Measurements from ENCODE around the gene MPP1. TPM values are rescaled to one million over a fixed set of nuclear protein-coding genes. Genes with fewer than 3 reads are reported as not detected.

The MPP1 gene
- total and polyA plus RNA-seq, 9 of the 15 experiments (the other 6 are each of a cell fraction or from before 2014, with no cell fraction given) = 227 to 395 (median 283) TPM

DNA sequence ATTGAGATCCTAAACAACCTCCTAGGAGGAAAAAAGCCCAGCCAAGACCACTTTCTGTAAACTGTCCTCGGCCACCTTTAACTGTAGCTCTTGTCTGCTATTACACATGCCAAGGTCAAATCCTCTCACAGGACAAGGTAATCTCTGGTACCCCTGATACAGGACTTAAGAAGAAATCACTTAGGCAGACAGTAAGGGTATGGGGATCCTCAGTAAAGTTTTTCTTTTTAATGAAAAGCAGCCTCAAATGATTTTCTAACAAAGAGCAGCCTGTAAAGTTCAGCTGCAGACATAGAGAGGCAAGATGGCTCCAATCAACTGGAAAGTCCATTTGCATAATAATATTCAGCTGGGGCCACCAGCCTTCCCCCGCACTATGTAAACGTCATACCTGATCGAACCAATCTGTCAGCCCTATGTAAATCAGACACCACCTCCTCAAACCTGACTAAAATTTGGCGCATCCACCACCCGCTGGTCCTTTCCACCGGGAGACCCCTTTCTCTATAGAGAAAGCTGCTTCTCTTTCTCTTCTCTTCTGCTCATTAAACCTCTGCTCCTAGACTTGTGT is 14.6 kb upstream of the MPP1 start:
- Histone ChIP-seq H3K27me3 (ENCODE audit: control insufficient read depth in 2 of 2, insufficient read depth in 2 of 2, low read length in 2 of 2) (no peaks in the 10 kb centered on the region), H4K20me1 (replicated peaks; ENCODE audit: control insufficient read depth, insufficient read depth, low read length) (no peaks in the 10 kb centered on the region), H3K27ac (ENCODE audit: extremely low read depth, low read depth, low read length) (peak overlapping the region; percentile 97), H3K9me3 (replicated peaks; ENCODE audit: control insufficient read depth, insufficient read depth, low read depth, low read length) (no peaks in the 10 kb centered on the region), H3K9me1 (ENCODE audit: control insufficient read depth, insufficient read depth, low read length) (no peaks in the 10 kb centered on the region), H3K36me3 (ENCODE audit: control insufficient read depth, insufficient read depth, low read length) (no peaks in the 10 kb centered on the region), H3K4me1 (replicated peaks in 1 of 2; ENCODE audit: control insufficient read depth in 2 of 2, insufficient read depth in 2 of 2, low read length in 2 of 2) (peaks cover 22 to 37% of the 10 kb centered on the region in 2 experiments; a peak in 4 of 5 replicates), H3K79me2 (ENCODE audit: control insufficient read depth, insufficient read depth, low read length) (peaks cover 9% of the 10 kb centered on the region; the same call in 1 of the 3 replicates), H3K9ac (ENCODE audit: insufficient read depth in 1 of 2, low read depth in 2 of 2, low read length in 2 of 2) (peak overlapping the region; percentile 54 to 77; a peak in 2 of 4 replicates), H3K4me3 (no peak overlapping the region; the same call in 1 of the 2 replicates), H3K4me2 (ENCODE audit: insufficient read depth, low read length) (peak overlapping the region; percentile 85), H2AFZ (ENCODE audit: low read depth, low read length) (peak overlapping the region; percentile 79)
- ATAC-seq (peak; percentile 73), FAIRE-seq (no peak), DNase-seq (ENCODE audit: extremely low read depth in 1 of 4, low spot score in 3 of 4) (peak in 2 of 4 experiments; percentile 44 to 83)
- intact Hi-C loops (cut with micrococcal nuclease) = loop anchor here (2.0 to 5.0 kb wide), 3 partner anchors 17 to 448 kb away; partner anchors contain the start of genes DKC1 and FLNA
- in situ Hi-C loops (cut with MboI) = no loop called here
- 0% methylated on average over 7 of the region's 7 CpGs for WGBS (ENCODE audit: insufficient coverage, low coverage, missing lambda C conversion rate)
- POLR2A ChIA-PET = interaction anchor here (0.8 to 3.5 kb wide), 9 partner anchors 10 to 42 kb away, joined by 3 to 23 read pairs (median 4); partner anchors contain the start of genes MPP1 and SMIM9
- no TSS peak for BruUV-seq (replicated peaks)
- CTCF ChIA-PET (ENCODE audit: low intra/inter-chr PET ratio) = no interaction called here
- TF ChIP-seq SMARCA5 (IDR thresholded peaks at IDR 0.05) (no peak), ZNF766 (CRISPR knock-in tag; conservative IDR thresholded peaks at IDR 0.05) (0 out of 2 replicates have a peak, but pooled peaks have one; percentile 32), RBM34 (IDR thresholded peaks at IDR 0.05; ENCODE audit: borderline replicate concordance, insufficient read depth, low read length) (no peak), U2AF1 (optimal IDR thresholded peaks at IDR 0.05; ENCODE audit: low read depth, low read length) (no peak), MBD2 (IDR thresholded peaks at IDR 0.05; ENCODE audit: borderline replicate concordance, low read depth) (no peak), MEIS2 (IDR thresholded peaks at IDR 0.05; ENCODE audit: partially characterized antibody) (peak; percentile 61), ARID1B (IDR thresholded peaks at IDR 0.05) (0 out of 2 replicates have a peak, but pooled peaks have one; percentile 3), TAF7 (tag; IDR thresholded peaks at IDR 0.05) (no peak), MCM3 (IDR thresholded peaks at IDR 0.05) (no peak)
- TF ChIP-seq, protein P1, sequence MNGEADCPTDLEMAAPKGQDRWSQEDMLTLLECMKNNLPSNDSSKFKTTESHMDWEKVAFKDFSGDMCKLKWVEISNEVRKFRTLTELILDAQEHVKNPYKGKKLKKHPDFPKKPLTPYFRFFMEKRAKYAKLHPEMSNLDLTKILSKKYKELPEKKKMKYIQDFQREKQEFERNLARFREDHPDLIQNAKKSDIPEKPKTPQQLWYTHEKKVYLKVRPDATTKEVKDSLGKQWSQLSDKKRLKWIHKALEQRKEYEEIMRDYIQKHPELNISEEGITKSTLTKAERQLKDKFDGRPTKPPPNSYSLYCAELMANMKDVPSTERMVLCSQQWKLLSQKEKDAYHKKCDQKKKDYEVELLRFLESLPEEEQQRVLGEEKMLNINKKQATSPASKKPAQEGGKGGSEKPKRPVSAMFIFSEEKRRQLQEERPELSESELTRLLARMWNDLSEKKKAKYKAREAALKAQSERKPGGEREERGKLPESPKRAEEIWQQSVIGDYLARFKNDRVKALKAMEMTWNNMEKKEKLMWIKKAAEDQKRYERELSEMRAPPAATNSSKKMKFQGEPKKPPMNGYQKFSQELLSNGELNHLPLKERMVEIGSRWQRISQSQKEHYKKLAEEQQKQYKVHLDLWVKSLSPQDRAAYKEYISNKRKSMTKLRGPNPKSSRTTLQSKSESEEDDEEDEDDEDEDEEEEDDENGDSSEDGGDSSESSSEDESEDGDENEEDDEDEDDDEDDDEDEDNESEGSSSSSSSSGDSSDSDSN (IDR thresholded peaks at IDR 0.05; ENCODE audit: borderline replicate concordance in 1 of 2, low read depth in 2 of 2, low read length in 2 of 2) = no peak
- TF ChIP-seq, protein P2, sequence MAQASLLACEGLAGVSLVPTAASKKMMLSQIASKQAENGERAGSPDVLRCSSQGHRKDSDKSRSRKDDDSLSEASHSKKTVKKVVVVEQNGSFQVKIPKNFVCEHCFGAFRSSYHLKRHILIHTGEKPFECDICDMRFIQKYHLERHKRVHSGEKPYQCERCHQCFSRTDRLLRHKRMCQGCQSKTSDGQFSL (CRISPR knock-in tag; IDR thresholded peaks at IDR 0.05) = no peak
- TF ChIP-seq, protein P2 (tag; IDR thresholded peaks at IDR 0.05) = no peak
- TF ChIP-seq, protein P3, sequence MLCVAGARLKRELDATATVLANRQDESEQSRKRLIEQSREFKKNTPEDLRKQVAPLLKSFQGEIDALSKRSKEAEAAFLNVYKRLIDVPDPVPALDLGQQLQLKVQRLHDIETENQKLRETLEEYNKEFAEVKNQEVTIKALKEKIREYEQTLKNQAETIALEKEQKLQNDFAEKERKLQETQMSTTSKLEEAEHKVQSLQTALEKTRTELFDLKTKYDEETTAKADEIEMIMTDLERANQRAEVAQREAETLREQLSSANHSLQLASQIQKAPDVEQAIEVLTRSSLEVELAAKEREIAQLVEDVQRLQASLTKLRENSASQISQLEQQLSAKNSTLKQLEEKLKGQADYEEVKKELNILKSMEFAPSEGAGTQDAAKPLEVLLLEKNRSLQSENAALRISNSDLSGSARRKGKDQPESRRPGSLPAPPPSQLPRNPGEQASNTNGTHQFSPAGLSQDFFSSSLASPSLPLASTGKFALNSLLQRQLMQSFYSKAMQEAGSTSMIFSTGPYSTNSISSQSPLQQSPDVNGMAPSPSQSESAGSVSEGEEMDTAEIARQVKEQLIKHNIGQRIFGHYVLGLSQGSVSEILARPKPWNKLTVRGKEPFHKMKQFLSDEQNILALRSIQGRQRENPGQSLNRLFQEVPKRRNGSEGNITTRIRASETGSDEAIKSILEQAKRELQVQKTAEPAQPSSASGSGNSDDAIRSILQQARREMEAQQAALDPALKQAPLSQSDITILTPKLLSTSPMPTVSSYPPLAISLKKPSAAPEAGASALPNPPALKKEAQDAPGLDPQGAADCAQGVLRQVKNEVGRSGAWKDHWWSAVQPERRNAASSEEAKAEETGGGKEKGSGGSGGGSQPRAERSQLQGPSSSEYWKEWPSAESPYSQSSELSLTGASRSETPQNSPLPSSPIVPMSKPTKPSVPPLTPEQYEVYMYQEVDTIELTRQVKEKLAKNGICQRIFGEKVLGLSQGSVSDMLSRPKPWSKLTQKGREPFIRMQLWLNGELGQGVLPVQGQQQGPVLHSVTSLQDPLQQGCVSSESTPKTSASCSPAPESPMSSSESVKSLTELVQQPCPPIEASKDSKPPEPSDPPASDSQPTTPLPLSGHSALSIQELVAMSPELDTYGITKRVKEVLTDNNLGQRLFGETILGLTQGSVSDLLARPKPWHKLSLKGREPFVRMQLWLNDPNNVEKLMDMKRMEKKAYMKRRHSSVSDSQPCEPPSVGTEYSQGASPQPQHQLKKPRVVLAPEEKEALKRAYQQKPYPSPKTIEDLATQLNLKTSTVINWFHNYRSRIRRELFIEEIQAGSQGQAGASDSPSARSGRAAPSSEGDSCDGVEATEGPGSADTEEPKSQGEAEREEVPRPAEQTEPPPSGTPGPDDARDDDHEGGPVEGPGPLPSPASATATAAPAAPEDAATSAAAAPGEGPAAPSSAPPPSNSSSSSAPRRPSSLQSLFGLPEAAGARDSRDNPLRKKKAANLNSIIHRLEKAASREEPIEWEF (CRISPR knock-in tag; IDR thresholded peaks at IDR 0.05) = 0 out of 2 replicates have a peak, but pooled peaks have one; percentile 40
